Measurements from ENCODE around the gene HNF1A. TPM values are rescaled to one million over a fixed set of nuclear protein-coding genes. Genes with fewer than 3 reads are reported as not detected.

HNF1A gene
- total and polyA plus RNA-seq, 8 donors = 0.89 to 14.5 (median 6.0) TPM

GRCh38 chr12:121021754-121022153, 43.4 kb downstream of the HNF1A start:
- peaks cover 0 to 24% (median 3%) of the 10 kb centered on the region in 4 donors for H3K36me3 ChIP-seq
- intact Hi-C loops (cut with DNase I; ENCODE audit: low total_unique reads) = no loop called here
- peaks cover 0 to 20% (median 0%) of the 10 kb centered on the region in 4 donors for H3K4me1 ChIP-seq
- 36 to 65% (median 52%) methylated on average over 6 of the region's 6 CpGs for WGBS, 5 donors
- no peaks in the 10 kb centered on the region for H3K9me3 ChIP-seq
- DNase-seq = no peak
- H3K27ac ChIP-seq = no peak overlapping the region
- no peak overlapping the region for H3K4me3 ChIP-seq
- TF ChIP-seq POLR2AphosphoS5 (IDR thresholded peaks at IDR 0.05) (no peak), POLR2A (IDR thresholded peaks at IDR 0.05) (no peak), CTCF (IDR thresholded peaks at IDR 0.05) (no peak), EP300 (IDR thresholded peaks at IDR 0.05) (no peak)
- H3K27me3 ChIP-seq = no peaks in the 10 kb centered on the region

GRCh38 chr12:121022713-121023112, 44.4 kb downstream of the HNF1A start:
- Histone ChIP-seq H3K4me3 (no peak overlapping the region), H3K27ac (no peak overlapping the region), H3K36me3 (peaks cover 0 to 31% (median 7%) of the 10 kb centered on the region in 4 donors), H3K9me3 (no peaks in the 10 kb centered on the region), H3K27me3 (no peaks in the 10 kb centered on the region), H3K4me1 (peaks cover 0 to 22% (median 0%) of the 10 kb centered on the region in 4 donors)
- WGBS, 5 donors = 58 to 77% (median 70%) methylated on average over 2 of the region's 2 CpGs
- TF ChIP-seq POLR2AphosphoS5 (IDR thresholded peaks at IDR 0.05) (no peak), POLR2A (IDR thresholded peaks at IDR 0.05) (no peak), EP300 (IDR thresholded peaks at IDR 0.05) (no peak), CTCF (IDR thresholded peaks at IDR 0.05) (no peak)
- no peak for DNase-seq
- intact Hi-C loops (cut with DNase I; ENCODE audit: low total_unique reads) = no loop called here

DNA sequence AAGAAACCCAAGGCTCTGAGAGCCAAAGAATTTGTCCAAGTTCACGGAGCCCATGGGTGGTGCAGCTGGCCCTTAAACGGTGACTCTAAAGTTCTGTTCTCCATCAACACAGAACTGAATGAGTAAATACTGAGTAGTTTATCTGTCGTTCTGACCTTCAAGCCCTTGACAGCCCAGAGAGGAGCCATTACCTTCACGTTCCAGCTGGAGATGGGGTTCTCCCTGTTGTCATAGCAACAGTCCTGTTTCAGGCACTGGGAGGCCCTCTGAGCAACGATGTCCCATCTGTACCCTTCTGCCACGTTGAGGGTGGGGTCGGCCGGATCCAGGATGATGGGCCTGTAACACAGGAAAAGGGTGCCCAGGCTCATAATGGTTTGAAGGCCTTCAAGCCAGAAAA, 45.5 kb downstream of the HNF1A start:
- H3K4me1 ChIP-seq = peaks cover 0 to 22% (median 0%) of the 10 kb centered on the region in 4 donors
- H3K27me3 ChIP-seq = no peaks in the 10 kb centered on the region
- no peak overlapping the region for H3K4me3 ChIP-seq
- no peak for DNase-seq
- WGBS, 5 donors = 67 to 76% (median 70%) methylated on average over 8 of the region's 8 CpGs
- intact Hi-C loops (cut with DNase I; ENCODE audit: low total_unique reads) = no loop called here
- H3K36me3 ChIP-seq = peaks cover 0 to 34% (median 7%) of the 10 kb centered on the region in 4 donors
- no peak overlapping the region for H3K27ac ChIP-seq
- no peaks in the 10 kb centered on the region for H3K9me3 ChIP-seq
- TF ChIP-seq POLR2A (IDR thresholded peaks at IDR 0.05) (no peak), CTCF (IDR thresholded peaks at IDR 0.05) (no peak), EP300 (IDR thresholded peaks at IDR 0.05) (no peak), POLR2AphosphoS5 (IDR thresholded peaks at IDR 0.05) (no peak)

DNA sequence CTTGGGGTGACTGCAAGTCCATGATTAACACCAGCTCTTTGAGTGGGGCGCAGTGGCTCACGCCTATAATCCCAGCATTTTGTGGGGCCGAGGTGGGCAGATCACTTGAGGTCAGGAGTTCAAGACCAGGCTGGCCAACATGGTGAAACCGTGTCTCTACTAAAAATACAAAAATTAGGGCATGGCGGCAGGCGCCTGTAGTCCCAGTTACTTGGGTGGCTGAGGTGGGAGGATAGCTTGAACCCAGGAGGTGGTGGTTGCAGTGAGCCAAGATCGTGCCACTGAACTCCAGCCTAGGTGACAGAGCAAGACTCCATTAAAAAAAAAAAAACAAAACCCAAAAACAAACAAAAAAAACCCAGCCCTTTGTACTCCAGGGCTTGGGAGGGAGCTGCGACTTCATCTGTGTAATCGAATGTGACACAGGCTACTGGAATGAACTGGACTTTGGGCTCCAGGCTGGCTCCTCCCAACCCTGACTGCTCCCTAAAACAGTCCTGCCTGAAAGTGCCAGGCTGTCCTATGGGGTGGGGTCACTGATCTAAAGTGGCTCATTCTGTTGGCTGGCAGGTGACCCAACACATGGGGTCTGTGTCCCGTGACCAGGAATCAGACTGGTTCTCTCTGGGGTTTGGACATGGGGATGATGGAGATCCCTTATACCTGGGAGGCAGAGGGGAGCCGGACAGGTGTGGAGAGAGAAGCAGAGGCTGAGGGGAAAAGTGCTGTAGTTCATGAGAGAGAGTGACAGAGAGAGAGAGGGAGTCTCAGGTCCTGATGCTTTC, 47.3 kb downstream of the HNF1A start:
- WGBS, 5 donors = 73 to 85% (median 76%) methylated on average over 11 of the region's 11 CpGs
- TF ChIP-seq CTCF (IDR thresholded peaks at IDR 0.05) = no peak
- TF ChIP-seq POLR2AphosphoS5 (IDR thresholded peaks at IDR 0.05) = peak in 1 of 3 donors; percentile 16
- Histone ChIP-seq H3K27ac (peak overlapping the region; percentile 15 to 72 (median 55)), H3K4me3 (no peak overlapping the region), H3K36me3 (peaks cover 0 to 31% (median 9%) of the 10 kb centered on the region in 4 donors), H3K4me1 (peaks cover 0 to 22% (median 0%) of the 10 kb centered on the region in 4 donors), H3K9me3 (no peaks in the 10 kb centered on the region), H3K27me3 (no peaks in the 10 kb centered on the region)
- peak; percentile 50 to 80 for DNase-seq
- intact Hi-C loops (cut with DNase I; ENCODE audit: low total_unique reads) = no loop called here
